OCI-LY7 (cell line): ENCODE results near the gene P3H1. TPM values are rescaled to one million over a fixed set of nuclear protein-coding genes. Genes with fewer than 3 reads are reported as not detected.

Experiments used
- BruUV-seq: library from RNA; stranded (reverse); fragments of 400-500 nt; replicated peaks from 2 replicates; lab custom pipeline; 2021; lab: Mats Ljungman, UMichigan
- CTCF ChIA-PET: fragments of 300-600 bp; sonication (Branson Sonifier 250); formaldehyde crosslinking; loops from one replicate; lab custom pipeline; 2022; ENCODE audit warnings: antibody characterized with exemption; ENCODE audit not compliant: unreplicated experiment; lab: Charles Lee
- POLR2A ChIA-PET: fragments of 300-600 bp; sonication (Branson Sonifier 250); formaldehyde crosslinking; loops from one replicate; lab custom pipeline; 2022; ENCODE audit warnings: antibody characterized with exemption; lab: Charles Lee
- DNase-seq: peaks from one replicate; pipeline ENCODE4 v3.0.0-alpha.2; 2015; ENCODE audit warnings: low spot score
- H2AFZ ChIP-seq: fragments of 200-600 bp; sonication (generic), shearing (Covaris generic); 2 replicates; pipeline ENCODE4 v1.6.1; 2014; ENCODE audit warnings: mild to moderate bottlenecking, antibody characterized with exemption, low read length, moderate library complexity
- H3K27ac ChIP-seq: fragments of 200-600 bp; sonication (generic); 2 replicates; pipeline ENCODE4 v1.5.1; 2014; ENCODE audit warnings: mixed run types, low read depth, mild to moderate bottlenecking, moderate library complexity, low read length, inconsistent platforms; ENCODE audit not compliant: poor library complexity, severe bottlenecking
- H3K36me3 ChIP-seq: fragments of 200-600 bp; sonication (generic); 2 replicates; pipeline ENCODE4 v1.6.1; 2014; ENCODE audit warnings: mild to moderate bottlenecking, antibody characterized with exemption, low read length, moderate library complexity, mixed read lengths; ENCODE audit not compliant: insufficient read depth
- H3K4me1 ChIP-seq: fragments of 200-600 bp; sonication (generic); 2 replicates; pipeline ENCODE4 v1.5.1; 2014; ENCODE audit warnings: mild to moderate bottlenecking, low read length; ENCODE audit not compliant: insufficient read depth, poor library complexity, severe bottlenecking
- H3K4me2 ChIP-seq: fragments of 200-600 bp; sonication (generic); 2 replicates; pipeline ENCODE4 v1.6.1; 2014; ENCODE audit warnings: mild to moderate bottlenecking, low read length
- H3K4me3 ChIP-seq: fragments of 200-600 bp; sonication (generic); 2 replicates; pipeline ENCODE4 v1.5.1; 2014; ENCODE audit warnings: mild to moderate bottlenecking, low read depth, low read length; ENCODE audit not compliant: poor library complexity, severe bottlenecking
- H3K79me2 ChIP-seq: fragments of 200-600 bp; sonication (generic); 2 replicates; pipeline ENCODE4 v1.6.1; 2016; ENCODE audit warnings: low read depth, mild to moderate bottlenecking, low read length, moderate library complexity, mixed read lengths; ENCODE audit not compliant: insufficient read depth
- H3K9me2 ChIP-seq: fragments of 200-600 bp; sonication (generic); 2 replicates; pipeline ENCODE4 v1.6.1; 2016; ENCODE audit warnings: mild to moderate bottlenecking, low read length, mixed read lengths; ENCODE audit not compliant: insufficient read depth
- H3K9me3 ChIP-seq: fragments of 200-600 bp; sonication (generic); 2 replicates; pipeline ENCODE4 v1.6.1; 2014; ENCODE audit warnings: mild to moderate bottlenecking, mixed run types, low read length, mixed read lengths
- H4K20me1 ChIP-seq: fragments of 200-600 bp; sonication (generic); 2 replicates; pipeline ENCODE4 v1.6.1; 2014; ENCODE audit warnings: mild to moderate bottlenecking, antibody characterized with exemption, low read length, moderate library complexity, mixed read lengths; ENCODE audit not compliant: insufficient read depth
- CTCF ChIP-seq: fragments of 200-600 bp; sonication (generic); conservative IDR thresholded peaks from 2 replicates; pipeline ENCODE4 v1.5.1; 2014; ENCODE audit warnings: mild to moderate bottlenecking, antibody characterized with exemption, low read length, moderate library complexity, mixed read lengths
- EZH2phosphoT487 ChIP-seq: fragments of 200-600 bp; sonication (generic); IDR thresholded peaks from 2 replicates; pipeline ENCODE4 v1.6.1; 2018; ENCODE audit warnings: low read depth, borderline replicate concordance, mild to moderate bottlenecking, mixed run types, antibody characterized with exemption, low read length, moderate library complexity, mixed read lengths
- intact Hi-C: fragments of 100-400 bp; cut with micrococcal nuclease; formaldehyde crosslinking; loops from one replicate; pipeline ENCODE4 v1.10.0; 2022; ENCODE audit not compliant: unreplicated experiment
- total RNA-seq, 2 experiments: library from RNA; depleted of rRNA in 1 of 2; stranded (reverse); fragments of >200 nt in 1 of 2; shearing (Covaris generic) in 1 of 2; gene quantifications; 2 replicates each; pipeline ENCODE4 v1.2.3, GENCODE V29; 2014 to 2022

The P3H1 gene
- total RNA-seq, 2 experiments from 2014 or later, result 39.0 to 45.7 TPM

- peak; percentile 75 for TF ChIP-seq CTCF
- TF ChIP-seq EZH2phosphoT487, result no peak
- Histone ChIP-seq H3K9me2 (no peaks in the 10 kb centered on the region), H4K20me1 (no peaks in the 10 kb centered on the region), H2AFZ (no peak overlapping the region), H3K79me2 (no peaks in the 10 kb centered on the region), H3K4me3 (no peak overlapping the region), H3K4me1 (no peaks in the 10 kb centered on the region), H3K4me2 (no peak overlapping the region), H3K27ac (no peak overlapping the region), H3K36me3 (peaks cover 34% of the 10 kb centered on the region), H3K9me3 (no peaks in the 10 kb centered on the region)
- no TSS peak for BruUV-seq
- DNase-seq, result peak; percentile 34
- intact Hi-C loops, result loop anchor here (1.0 kb wide), 1 partner anchor 169 kb away; no protein-coding TSS in a partner anchor
- POLR2A ChIA-PET, result no interaction called here
- CTCF ChIA-PET, result no interaction called here
Measured at GRCh38 chr1:42747125-42747524, 19.7 kb downstream of the P3H1 start.

DNA sequence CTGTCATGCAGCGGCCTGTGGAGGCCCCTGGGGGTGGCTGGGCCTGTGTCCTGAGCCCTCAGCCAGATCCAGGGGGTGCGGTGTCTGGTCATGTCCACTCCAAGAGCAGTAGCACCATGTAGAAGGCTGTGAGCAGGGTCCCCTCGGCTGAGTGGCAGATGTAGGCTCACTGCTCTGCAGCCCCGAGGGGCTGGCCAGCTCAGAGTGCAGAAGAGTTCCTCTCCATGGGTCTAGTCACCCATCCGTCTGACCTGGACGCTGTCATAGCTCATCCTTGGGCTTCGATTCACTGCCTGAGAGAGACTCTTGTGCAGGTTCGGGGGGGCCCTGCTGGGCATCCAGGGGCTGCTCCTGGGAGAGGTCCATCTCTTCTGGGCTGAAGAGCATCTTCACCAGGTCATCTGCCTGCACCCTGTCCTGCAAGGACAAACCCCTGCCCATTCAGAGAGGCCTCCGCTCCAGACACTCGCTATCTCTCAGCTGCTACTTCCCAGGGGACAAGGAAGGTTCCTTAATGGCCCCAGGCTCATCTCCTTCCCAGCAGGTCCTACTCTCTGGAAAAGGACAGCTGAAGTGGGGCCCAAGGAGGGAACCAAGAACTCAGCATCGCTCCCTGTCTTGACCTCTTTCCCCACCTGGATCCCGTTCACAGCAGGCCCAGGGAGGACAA is 20.3 kb downstream of the P3H1 start:
- TSS peak; percentile 50 for BruUV-seq
- Histone ChIP-seq H3K36me3 (peaks cover 29% of the 10 kb centered on the region), H2AFZ (no peak overlapping the region), H3K4me2 (no peak overlapping the region), H3K9me3 (no peaks in the 10 kb centered on the region), H3K4me3 (no peak overlapping the region), H3K27ac (no peak overlapping the region), H3K9me2 (no peaks in the 10 kb centered on the region), H3K79me2 (no peaks in the 10 kb centered on the region), H4K20me1 (no peaks in the 10 kb centered on the region), H3K4me1 (no peaks in the 10 kb centered on the region)
- intact Hi-C loops, result loop anchor here (1.0 kb wide), 1 partner anchor 168 kb away; no protein-coding TSS in a partner anchor
- DNase-seq, result no peak
- TF ChIP-seq EZH2phosphoT487 (no peak), CTCF (no peak)
- POLR2A ChIA-PET, result no interaction called here
- CTCF ChIA-PET, result no interaction called here

- ChIA-PET POLR2A (no interaction called here), CTCF (interaction anchor here (0.5 kb wide), 1 partner anchor 11 kb away, joined by 3 read pairs; no protein-coding TSS in a partner anchor)
- Histone ChIP-seq H3K9me3 (no peaks in the 10 kb centered on the region), H3K27ac (no peak overlapping the region), H3K79me2 (no peaks in the 10 kb centered on the region), H3K4me3 (no peak overlapping the region), H2AFZ (no peak overlapping the region), H3K4me2 (no peak overlapping the region), H3K9me2 (no peaks in the 10 kb centered on the region), H4K20me1 (no peaks in the 10 kb centered on the region), H3K4me1 (no peaks in the 10 kb centered on the region), H3K36me3 (peaks cover 27% of the 10 kb centered on the region)
- no peak for DNase-seq
- TF ChIP-seq CTCF, result no peak
- no peak for TF ChIP-seq EZH2phosphoT487
- intact Hi-C loops, result no loop called here
- BruUV-seq, result no TSS peak
Measured at GRCh38 chr1:42745851-42746250, 21.0 kb downstream of the P3H1 start.
